PFSK-1 (cell line): ENCODE results near the gene USP48.

Source experiments
- FOXP2 ChIP-seq: optimal IDR thresholded peaks from 2 replicates; pipeline ENCODE3; 2011; ENCODE audit warnings: borderline replicate concordance, control low read depth, inconsistent platforms; ENCODE audit not compliant: insufficient read depth; ENCODE audit errors: extremely low read length, extremely low read depth
- POLR2AphosphoS5 ChIP-seq: IDR thresholded peaks from 2 replicates; pipeline ENCODE4 v1.6.1; 2012; ENCODE audit warnings: low read depth, mild to moderate bottlenecking, control low read depth, low read length, moderate library complexity
- REST ChIP-seq, 2 experiments: IDR thresholded peaks; 2 replicates each; pipeline versions ENCODE4 v1.6.1 to v1.8.0; 2011 to 2012; ENCODE audit warnings: low read depth in 2 of 2, low read length in 2 of 2, control low read depth in 1 of 2, inconsistent platforms in 1 of 2, mild to moderate bottlenecking in 1 of 2, moderate library complexity in 1 of 2; ENCODE audit not compliant: insufficient read depth in 1 of 2
- SIN3A ChIP-seq: IDR thresholded peaks from 2 replicates; pipeline ENCODE4 v1.6.1; 2012; ENCODE audit warnings: mild to moderate bottlenecking, low read length, moderate library complexity, borderline replicate concordance; ENCODE audit not compliant: insufficient read depth
- TAF1 ChIP-seq: IDR thresholded peaks from 2 replicates; pipeline ENCODE4 v1.6.1; 2012; ENCODE audit warnings: low read length, control low read depth, borderline replicate concordance; ENCODE audit not compliant: insufficient read depth

Gene USP48

GRCh38 chr1:21752186-21752585, 30.8 kb downstream of the USP48 start:
- TF ChIP-seq TAF1 (no peak), FOXP2 (no peak)

- TF ChIP-seq TAF1 (no peak), FOXP2 (no peak), REST (IDR thresholded peaks at IDR 0.05; ENCODE audit: insufficient read depth in 1 of 2, low read depth in 2 of 2, low read length in 2 of 2) (no peak)
These were observed 31.7 kb downstream of the USP48 start for GRCh38 chr1:21751281-21751680.

GRCh38 chr1:21750841-21751240, 32.1 kb downstream of the USP48 start:
- TF ChIP-seq TAF1 (no peak), REST (IDR thresholded peaks at IDR 0.05; ENCODE audit: insufficient read depth in 1 of 2, low read depth in 2 of 2, low read length in 2 of 2) (no peak), SIN3A (no peak), POLR2AphosphoS5 (no peak), FOXP2 (no peak)

GRCh38 chr1:21749859-21750468, 33.0 kb downstream of the USP48 start:
- TF ChIP-seq REST (IDR thresholded peaks at IDR 0.05; ENCODE audit: insufficient read depth in 1 of 2, low read depth in 2 of 2, low read length in 2 of 2) (no peak), SIN3A (no peak), POLR2AphosphoS5 (no peak), TAF1 (no peak), FOXP2 (no peak)

- TF ChIP-seq FOXP2 (no peak), REST (IDR thresholded peaks at IDR 0.05; ENCODE audit: insufficient read depth in 1 of 2, low read depth in 2 of 2, low read length in 2 of 2) (no peak), SIN3A (no peak), POLR2AphosphoS5 (no peak), TAF1 (no peak)
These were observed 33.8 kb downstream of the USP48 start for GRCh38 chr1:21749109-21749508.

GRCh38 chr1:21743476-21743875, 39.5 kb downstream of the USP48 start:
- TF ChIP-seq TAF1 (no peak), POLR2AphosphoS5 (no peak), REST (IDR thresholded peaks at IDR 0.05; ENCODE audit: insufficient read depth in 1 of 2, low read depth in 2 of 2, low read length in 2 of 2) (no peak), FOXP2 (no peak), SIN3A (no peak)
